Stomach (tissue), 4 donors: ENCODE results near the gene SCN4A.

Source experiments
- CTCF ChIP-seq, 7 experiments: fragments of 450-650 bp in 4 of 7; fragments of 200-600 bp in 3 of 7; sonication (generic) in 3 of 7; IDR thresholded peaks; one replicate each; pipeline ENCODE4 v1.5.1; 2016 to 2019; ENCODE audit warnings: antibody characterized with exemption in 7 of 7, control low read depth in 2 of 7, mild to moderate bottlenecking in 1 of 7
- POLR2A ChIP-seq, 4 donors: fragments of 450-650 bp; IDR thresholded peaks; one replicate each; pipeline ENCODE4 v1.6.1; 2016; ENCODE audit warnings: antibody characterized with exemption in 4 of 4, control low read depth in 2 of 4, mild to moderate bottlenecking in 1 of 4, moderate library complexity in 1 of 4

- TF ChIP-seq CTCF (IDR thresholded peaks at IDR 0.05) = no peak
- TF ChIP-seq POLR2A (IDR thresholded peaks at IDR 0.05) = no peak
Measured at GRCh38 chr17:63969278-63969677, 3.4 kb downstream of the SCN4A start.
